ENCODE data around the gene SRRM5. TPM values are rescaled to one million over a fixed set of nuclear protein-coding genes. Genes with fewer than 3 reads are reported as not detected.

The SRRM5 gene
- total and polyA plus RNA-seq, 4 donors: 0.07 to 0.09 (median 0.09) TPM

- TF ChIP-seq, protein P1, sequence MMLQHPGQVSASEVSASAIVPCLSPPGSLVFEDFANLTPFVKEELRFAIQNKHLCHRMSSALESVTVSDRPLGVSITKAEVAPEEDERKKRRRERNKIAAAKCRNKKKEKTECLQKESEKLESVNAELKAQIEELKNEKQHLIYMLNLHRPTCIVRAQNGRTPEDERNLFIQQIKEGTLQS (IDR thresholded peaks at IDR 0.05): no peak
- TF ChIP-seq, protein P2, sequence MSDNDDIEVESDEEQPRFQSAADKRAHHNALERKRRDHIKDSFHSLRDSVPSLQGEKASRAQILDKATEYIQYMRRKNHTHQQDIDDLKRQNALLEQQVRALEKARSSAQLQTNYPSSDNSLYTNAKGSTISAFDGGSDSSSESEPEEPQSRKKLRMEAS (IDR thresholded peaks at IDR 0.05): no peak
- TF ChIP-seq FOXA1 (IDR thresholded peaks at IDR 0.05) (no peak), JUND (IDR thresholded peaks at IDR 0.05) (no peak), YY1 (IDR thresholded peaks at IDR 0.05) (no peak), TAF1 (conservative IDR thresholded peaks at IDR 0.05) (no peak), FOXA2 (IDR thresholded peaks at IDR 0.05) (no peak), GABPA (IDR thresholded peaks at IDR 0.05 in 1 of 2, conservative IDR thresholded peaks at IDR 0.05 in 1 of 2) (no peak), RXRA (IDR thresholded peaks at IDR 0.05) (no peak)
Measured at GRCh38 chr19:43640424-43640757, 28.5 kb downstream of the SRRM5 start (continued).

- Histone ChIP-seq H3K36me3 (ENCODE audit: control insufficient read depth in 4 of 4, insufficient read depth in 3 of 4, low read depth in 1 of 4, low read length in 3 of 4) (no peaks in the 10 kb centered on the region), H3K4me1 (ENCODE audit: control insufficient read depth in 4 of 4, insufficient read depth in 4 of 4, low read length in 3 of 4) (peaks cover 4 to 11% (median 9%) of the 10 kb centered on the region in 4 donors), H3K9ac (ENCODE audit: low read depth in 1 of 2, low read length in 2 of 2) (no peak overlapping the region), H3K4me3 (ENCODE audit: low read depth in 1 of 3, low read length in 3 of 3) (no peak overlapping the region), H3K27ac (ENCODE audit: low read depth in 1 of 2, low read length in 2 of 2) (no peak overlapping the region), H3K27me3 (ENCODE audit: control insufficient read depth in 4 of 4, insufficient read depth in 4 of 4, low read length in 3 of 4) (no peaks in the 10 kb centered on the region), H3K9me3 (ENCODE audit: control insufficient read depth in 4 of 4, low read length in 3 of 4) (peaks cover 0 to 4% (median 0%) of the 10 kb centered on the region in 4 donors)
- no peak for DNase-seq (ENCODE audit: low spot score)
- 70% methylated on average over 2 of the region's 2 CpGs for WGBS
- TF ChIP-seq SP1 (IDR thresholded peaks at IDR 0.05): no peak
- TF ChIP-seq ZBTB33 (IDR thresholded peaks at IDR 0.05): no peak
- no peak for TF ChIP-seq HNF4G (IDR thresholded peaks at IDR 0.05)
- no peak for TF ChIP-seq RAD21 (IDR thresholded peaks at IDR 0.05)
- TF ChIP-seq, protein P1 (IDR thresholded peaks at IDR 0.05): no peak
- TF ChIP-seq EGR1 (IDR thresholded peaks at IDR 0.05; ENCODE audit: low read depth in 2 of 2): no peak
- no peak for TF ChIP-seq HNF4A (conservative IDR thresholded peaks at IDR 0.05)
- TF ChIP-seq NR2F2 (IDR thresholded peaks at IDR 0.05): no peak
- TF ChIP-seq RXRA (IDR thresholded peaks at IDR 0.05): no peak
- TF ChIP-seq FOXA1 (IDR thresholded peaks at IDR 0.05): no peak
- TF ChIP-seq JUND (IDR thresholded peaks at IDR 0.05): no peak
- TF ChIP-seq, protein P3, sequence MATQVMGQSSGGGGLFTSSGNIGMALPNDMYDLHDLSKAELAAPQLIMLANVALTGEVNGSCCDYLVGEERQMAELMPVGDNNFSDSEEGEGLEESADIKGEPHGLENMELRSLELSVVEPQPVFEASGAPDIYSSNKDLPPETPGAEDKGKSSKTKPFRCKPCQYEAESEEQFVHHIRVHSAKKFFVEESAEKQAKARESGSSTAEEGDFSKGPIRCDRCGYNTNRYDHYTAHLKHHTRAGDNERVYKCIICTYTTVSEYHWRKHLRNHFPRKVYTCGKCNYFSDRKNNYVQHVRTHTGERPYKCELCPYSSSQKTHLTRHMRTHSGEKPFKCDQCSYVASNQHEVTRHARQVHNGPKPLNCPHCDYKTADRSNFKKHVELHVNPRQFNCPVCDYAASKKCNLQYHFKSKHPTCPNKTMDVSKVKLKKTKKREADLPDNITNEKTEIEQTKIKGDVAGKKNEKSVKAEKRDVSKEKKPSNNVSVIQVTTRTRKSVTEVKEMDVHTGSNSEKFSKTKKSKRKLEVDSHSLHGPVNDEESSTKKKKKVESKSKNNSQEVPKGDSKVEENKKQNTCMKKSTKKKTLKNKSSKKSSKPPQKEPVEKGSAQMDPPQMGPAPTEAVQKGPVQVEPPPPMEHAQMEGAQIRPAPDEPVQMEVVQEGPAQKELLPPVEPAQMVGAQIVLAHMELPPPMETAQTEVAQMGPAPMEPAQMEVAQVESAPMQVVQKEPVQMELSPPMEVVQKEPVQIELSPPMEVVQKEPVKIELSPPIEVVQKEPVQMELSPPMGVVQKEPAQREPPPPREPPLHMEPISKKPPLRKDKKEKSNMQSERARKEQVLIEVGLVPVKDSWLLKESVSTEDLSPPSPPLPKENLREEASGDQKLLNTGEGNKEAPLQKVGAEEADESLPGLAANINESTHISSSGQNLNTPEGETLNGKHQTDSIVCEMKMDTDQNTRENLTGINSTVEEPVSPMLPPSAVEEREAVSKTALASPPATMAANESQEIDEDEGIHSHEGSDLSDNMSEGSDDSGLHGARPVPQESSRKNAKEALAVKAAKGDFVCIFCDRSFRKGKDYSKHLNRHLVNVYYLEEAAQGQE (IDR thresholded peaks at IDR 0.05): no peak
- TF ChIP-seq, protein P2 (IDR thresholded peaks at IDR 0.05): no peak
- TF ChIP-seq YY1 (IDR thresholded peaks at IDR 0.05): no peak
- no peak for TF ChIP-seq GABPA (IDR thresholded peaks at IDR 0.05 in 1 of 2, conservative IDR thresholded peaks at IDR 0.05 in 1 of 2)
- TF ChIP-seq CTCF (IDR thresholded peaks at IDR 0.05; ENCODE audit: low read depth, low read length, missing input control): no peak
- TF ChIP-seq FOXA2 (IDR thresholded peaks at IDR 0.05): no peak
- TF ChIP-seq TAF1 (conservative IDR thresholded peaks at IDR 0.05): no peak
Measured at GRCh38 chr19:43641333-43641732, 29.4 kb downstream of the SRRM5 start.

Data from liver (tissue), 9 donors.